ENCODE results near the gene IVNS1ABP. TPM values are rescaled to one million over a fixed set of nuclear protein-coding genes. Genes with fewer than 3 reads are reported as not detected.
A peak's percentile ranks its signal among the peaks of the same experiment; 100 is the strongest.

The IVNS1ABP gene
- total RNA-seq, 1 donor from 2014 or later = 72.7 TPM

DNA sequence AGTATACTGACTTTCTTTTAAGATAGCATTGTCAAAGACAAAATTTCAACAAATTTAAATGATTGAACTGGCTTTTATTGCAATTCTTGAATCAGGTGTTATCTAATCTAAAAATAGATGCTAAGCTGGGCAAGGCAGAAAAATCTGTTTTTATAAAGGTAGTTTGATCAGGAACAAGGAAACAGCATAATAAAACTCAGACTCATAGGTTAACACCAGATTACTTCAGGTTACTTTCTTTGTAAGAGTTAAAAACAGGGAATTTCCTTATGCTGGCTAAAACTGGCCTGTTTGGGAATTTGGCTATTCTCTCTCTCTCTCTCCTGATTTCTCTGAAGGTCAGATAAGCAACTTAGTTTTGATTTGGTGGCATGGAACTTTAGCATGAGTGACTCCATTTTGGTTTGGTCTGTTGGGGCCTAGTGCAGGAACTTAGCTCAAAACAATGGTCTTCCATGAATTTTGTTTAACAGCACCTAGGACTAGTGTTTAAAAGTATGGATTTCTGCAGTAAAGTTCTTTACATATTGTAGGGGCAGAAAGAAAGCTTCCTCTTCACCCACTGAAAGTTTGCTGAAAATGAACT is 24.2 kb upstream of the IVNS1ABP start:
- Histone ChIP-seq H3K4me3 (ENCODE audit: low read depth, low read length) (no peak overlapping the region), H3K27me3 (ENCODE audit: control insufficient read depth, insufficient read depth, low read length) (no peaks in the 10 kb centered on the region), H3K36me3 (ENCODE audit: control insufficient read depth, insufficient read depth, low read length) (no peaks in the 10 kb centered on the region)
- TF ChIP-seq, protein P1, sequence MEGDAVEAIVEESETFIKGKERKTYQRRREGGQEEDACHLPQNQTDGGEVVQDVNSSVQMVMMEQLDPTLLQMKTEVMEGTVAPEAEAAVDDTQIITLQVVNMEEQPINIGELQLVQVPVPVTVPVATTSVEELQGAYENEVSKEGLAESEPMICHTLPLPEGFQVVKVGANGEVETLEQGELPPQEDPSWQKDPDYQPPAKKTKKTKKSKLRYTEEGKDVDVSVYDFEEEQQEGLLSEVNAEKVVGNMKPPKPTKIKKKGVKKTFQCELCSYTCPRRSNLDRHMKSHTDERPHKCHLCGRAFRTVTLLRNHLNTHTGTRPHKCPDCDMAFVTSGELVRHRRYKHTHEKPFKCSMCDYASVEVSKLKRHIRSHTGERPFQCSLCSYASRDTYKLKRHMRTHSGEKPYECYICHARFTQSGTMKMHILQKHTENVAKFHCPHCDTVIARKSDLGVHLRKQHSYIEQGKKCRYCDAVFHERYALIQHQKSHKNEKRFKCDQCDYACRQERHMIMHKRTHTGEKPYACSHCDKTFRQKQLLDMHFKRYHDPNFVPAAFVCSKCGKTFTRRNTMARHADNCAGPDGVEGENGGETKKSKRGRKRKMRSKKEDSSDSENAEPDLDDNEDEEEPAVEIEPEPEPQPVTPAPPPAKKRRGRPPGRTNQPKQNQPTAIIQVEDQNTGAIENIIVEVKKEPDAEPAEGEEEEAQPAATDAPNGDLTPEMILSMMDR (IDR thresholded peaks at IDR 0.05; ENCODE audit: insufficient read depth, low read length, severe bottlenecking) = no peak
- DNase-seq (ENCODE audit: low read depth) (no peak), FAIRE-seq (no peak)

DNA sequence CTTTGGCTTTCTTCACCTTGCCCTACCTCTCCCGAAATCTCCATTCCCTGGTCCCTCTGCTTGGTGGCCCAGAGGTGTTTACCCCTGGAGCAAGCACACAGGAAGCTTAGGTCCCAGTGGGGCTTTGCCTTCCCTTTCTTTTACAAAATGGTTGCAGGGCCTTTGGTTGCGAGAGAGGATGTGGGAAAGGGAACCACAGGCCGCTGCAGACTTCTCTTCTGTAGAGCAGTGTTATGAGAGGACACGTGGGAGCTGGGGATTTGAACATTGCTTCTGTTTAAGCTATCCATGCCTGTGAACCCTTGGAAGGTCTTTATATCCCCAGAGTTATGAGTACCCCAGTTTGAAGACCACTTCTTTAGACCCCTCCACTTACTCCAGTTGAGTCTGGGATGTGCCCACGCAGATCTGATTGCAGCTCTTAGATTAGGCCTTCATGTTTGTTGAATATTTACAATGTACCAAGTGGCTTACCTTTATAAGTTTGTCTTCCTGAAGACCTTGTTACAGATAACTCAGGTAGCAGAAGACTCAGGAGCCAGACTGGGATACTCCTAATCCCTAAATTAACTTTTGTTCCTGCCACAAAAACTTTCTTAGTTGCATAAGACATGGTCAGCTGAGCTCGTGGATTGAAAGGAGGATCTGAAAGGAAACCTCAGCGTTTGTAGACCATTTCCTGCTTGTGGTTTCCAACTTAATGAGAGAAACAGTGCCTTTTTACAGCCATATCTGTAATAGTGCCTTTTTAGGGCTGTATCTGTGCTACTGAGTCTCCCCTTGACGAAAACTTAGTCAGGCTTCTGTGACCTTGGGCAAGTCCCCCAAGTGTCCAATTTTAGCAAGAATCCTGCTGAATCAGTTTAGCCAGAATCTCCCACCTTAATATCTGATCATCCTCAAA is 21.9 kb upstream of the IVNS1ABP start:
- H3K36me3 ChIP-seq (ENCODE audit: control insufficient read depth, insufficient read depth, low read length) = no peaks in the 10 kb centered on the region
- DNase-seq (ENCODE audit: low read depth) (no peak), FAIRE-seq (no peak)
- TF ChIP-seq, protein P1 (IDR thresholded peaks at IDR 0.05; ENCODE audit: insufficient read depth, low read length, severe bottlenecking) = no peak
- H3K27me3 ChIP-seq (ENCODE audit: control insufficient read depth, insufficient read depth, low read length) = no peaks in the 10 kb centered on the region
- no peak overlapping the region for H3K4me3 ChIP-seq (ENCODE audit: low read depth, low read length)

DNA sequence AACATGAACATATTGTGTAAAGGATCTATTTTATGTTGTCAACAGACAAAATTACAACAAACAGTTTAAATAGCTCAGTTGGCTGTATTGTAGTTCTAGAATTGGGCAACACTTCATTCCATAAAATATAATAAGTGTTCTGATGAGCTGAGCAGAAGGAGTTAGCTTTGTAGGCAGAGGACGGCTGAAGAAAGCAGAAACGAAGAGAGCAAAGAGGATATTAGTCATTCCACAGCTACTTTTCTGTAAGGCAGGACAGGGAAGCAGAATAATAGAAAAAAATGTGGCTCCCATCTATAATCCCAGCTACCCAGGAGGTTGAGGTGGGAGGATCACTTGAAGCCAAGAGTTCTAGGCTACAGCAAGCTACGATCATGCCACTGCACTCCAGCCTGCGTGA is 20.2 kb upstream of the IVNS1ABP start:
- TF ChIP-seq, protein P1 (IDR thresholded peaks at IDR 0.05; ENCODE audit: insufficient read depth, low read length, severe bottlenecking) = no peak
- Histone ChIP-seq H3K4me3 (ENCODE audit: low read depth, low read length) (no peak overlapping the region), H3K27me3 (ENCODE audit: control insufficient read depth, insufficient read depth, low read length) (no peaks in the 10 kb centered on the region), H3K36me3 (ENCODE audit: control insufficient read depth, insufficient read depth, low read length) (no peaks in the 10 kb centered on the region)
- DNase-seq (ENCODE audit: low read depth) = peak; percentile 47
- FAIRE-seq = no peak

DNA sequence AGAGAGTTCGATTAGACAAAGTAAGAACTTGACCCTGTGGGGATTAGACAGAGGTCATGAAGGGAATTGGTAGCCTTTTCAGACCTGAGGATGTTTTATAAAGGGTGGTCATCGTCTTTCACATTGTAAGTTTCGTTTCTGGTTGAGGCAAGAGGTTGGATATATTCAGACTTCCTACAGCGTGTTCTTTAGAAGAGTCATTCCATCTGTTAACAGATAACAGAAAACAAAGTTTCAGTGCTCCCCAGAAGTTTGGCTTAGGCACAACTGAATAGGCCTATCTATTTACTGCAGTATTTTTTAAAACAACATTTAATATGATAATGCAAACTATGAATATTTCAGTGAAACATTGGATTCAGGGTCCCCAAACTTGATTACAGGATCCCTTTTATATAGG is 17.1 kb upstream of the IVNS1ABP start:
- DNase-seq (ENCODE audit: low read depth) (no peak), FAIRE-seq (no peak)
- Histone ChIP-seq H3K4me3 (ENCODE audit: low read depth, low read length) (no peak overlapping the region), H3K27me3 (ENCODE audit: control insufficient read depth, insufficient read depth, low read length) (no peaks in the 10 kb centered on the region), H3K36me3 (ENCODE audit: control insufficient read depth, insufficient read depth, low read length) (no peaks in the 10 kb centered on the region)
- TF ChIP-seq, protein P1 (IDR thresholded peaks at IDR 0.05; ENCODE audit: insufficient read depth, low read length, severe bottlenecking) = no peak

DNA sequence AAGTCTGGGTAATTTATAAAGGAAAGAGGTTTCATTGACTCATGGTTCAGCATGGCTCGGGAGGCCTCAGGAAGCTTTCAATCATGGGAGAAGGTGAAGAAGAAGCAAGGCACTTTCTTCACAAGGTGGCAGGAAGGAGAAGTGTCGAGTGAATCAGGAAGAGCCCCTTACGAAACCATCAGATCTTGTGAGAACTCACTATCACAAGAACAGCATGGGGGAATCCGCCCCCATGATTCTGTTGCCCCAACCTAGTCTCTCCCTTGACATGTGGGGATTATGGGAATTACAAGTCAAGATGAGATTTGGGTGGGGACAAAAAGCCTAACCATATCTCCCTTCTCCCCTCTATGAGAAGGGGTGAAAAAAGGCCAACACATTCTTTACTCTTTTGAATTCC is 11.2 kb upstream of the IVNS1ABP start:
- Histone ChIP-seq H3K36me3 (ENCODE audit: control insufficient read depth, insufficient read depth, low read length) (no peaks in the 10 kb centered on the region), H3K4me3 (ENCODE audit: low read depth, low read length) (no peak overlapping the region), H3K27me3 (ENCODE audit: control insufficient read depth, insufficient read depth, low read length) (no peaks in the 10 kb centered on the region)
- TF ChIP-seq, protein P1 (IDR thresholded peaks at IDR 0.05; ENCODE audit: insufficient read depth, low read length, severe bottlenecking) = no peak
- no peak for DNase-seq (ENCODE audit: low read depth)
- FAIRE-seq = no peak
